Endometrial microvascular endothelial cells (primary cell): ENCODE measurements around the gene RUFY4. TPM values are rescaled to one million over a fixed set of nuclear protein-coding genes. Genes with fewer than 3 reads are reported as not detected.
"Not testable (repeated sequence)": the region's sequence is repeated elsewhere in the genome, so short reads cannot be mapped to it uniquely, and the experiment has no call there.

Experiments
- in situ Hi-C: cut with HindIII; loops from 2 replicates; pipeline ENCODE4 v1.10.0; 2017; ENCODE audit warnings: low sequenced_read_pairs, low pct_unique_long_range_greater_than_20kb; ENCODE audit errors: inconsistent ontology term
- total RNA-seq: library from RNA; depleted of rRNA; stranded (reverse); fragments of >200 nt; gene quantifications from one replicate; pipeline ENCODE4 v1.2.3, GENCODE V29; 2015; ENCODE audit errors: inconsistent ontology term

RUFY4 gene
- total RNA-seq, 1 donor from 2014 or later: not detected

DNA sequence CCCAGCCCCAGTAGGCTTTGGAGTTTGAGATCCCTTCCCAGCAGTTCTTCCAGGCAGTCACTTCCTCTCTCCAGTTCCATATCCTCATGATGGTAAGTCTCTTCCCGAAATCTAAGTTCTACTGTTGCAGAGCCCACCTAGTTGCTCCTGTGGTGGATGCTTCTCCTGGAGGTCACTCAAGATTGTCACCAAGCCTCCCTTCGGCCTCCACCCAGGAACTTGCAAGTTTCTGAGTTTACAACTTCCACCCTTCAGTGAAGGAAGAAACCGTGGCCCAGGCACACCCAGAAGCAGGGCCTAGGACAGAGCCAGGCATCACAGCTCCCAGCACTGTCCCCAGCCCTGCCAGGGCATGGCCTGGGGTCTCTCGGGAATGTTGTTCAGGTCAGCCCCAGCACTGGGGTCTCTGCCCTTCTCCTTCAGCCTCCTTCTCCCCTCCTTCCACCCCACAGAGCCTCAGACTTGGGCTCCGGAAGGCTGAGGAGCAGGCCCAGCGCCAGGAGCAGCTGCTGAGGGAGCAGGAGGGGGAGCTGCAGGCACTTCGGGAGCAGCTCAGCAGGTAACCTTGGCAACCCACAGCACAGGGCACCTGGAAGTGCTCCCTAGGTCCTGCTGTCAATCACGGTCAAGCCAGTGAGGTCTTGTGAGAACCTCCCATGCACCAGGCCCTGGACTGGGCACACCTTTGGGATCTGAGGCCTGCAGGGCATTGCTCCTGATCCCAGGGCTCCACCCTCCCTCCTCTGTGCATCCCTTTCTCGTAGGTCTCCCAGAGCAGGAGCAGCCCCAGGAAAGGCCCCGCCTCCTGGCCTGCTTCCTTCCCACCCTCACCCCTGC is 7.1 kb downstream of the RUFY4 start:
- in situ Hi-C loops: no loop called here

DNA sequence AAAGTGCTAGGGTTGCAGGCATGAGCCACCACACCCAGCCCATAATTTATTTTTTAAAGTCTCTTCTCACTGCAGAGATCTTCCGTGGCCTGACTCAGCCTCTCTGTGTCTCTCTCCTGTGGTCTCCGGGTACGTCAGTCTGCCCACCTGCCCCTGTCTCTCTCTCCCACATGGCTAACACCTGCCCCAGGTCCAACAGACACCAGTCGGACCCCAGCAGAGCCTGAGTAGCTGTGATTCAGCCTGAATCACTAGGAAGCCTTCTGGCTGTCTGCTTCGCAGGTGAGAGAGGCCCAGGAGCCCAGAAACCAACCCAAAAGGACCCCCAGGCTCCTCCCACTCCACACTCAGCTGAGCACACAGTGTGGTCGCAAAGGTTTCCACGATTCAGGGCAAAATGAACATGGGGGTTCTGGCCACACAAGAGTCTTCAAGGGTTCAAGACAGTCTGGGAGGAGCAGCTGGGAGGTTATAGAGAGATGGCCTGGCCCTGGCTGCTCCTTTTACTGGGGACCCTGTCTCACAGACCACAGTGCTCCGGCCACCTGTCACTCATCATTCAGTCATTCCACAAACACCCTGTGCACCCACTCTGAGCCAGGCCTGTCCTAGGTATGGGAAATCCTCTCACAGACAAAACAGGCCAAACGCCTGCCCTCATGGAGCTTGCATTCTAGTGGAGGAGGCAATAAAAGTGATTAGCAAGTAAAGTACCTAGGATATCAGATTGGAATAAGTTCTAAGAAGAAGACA is 8.6 kb downstream of the RUFY4 start:
- in situ Hi-C loops: no loop called here

DNA sequence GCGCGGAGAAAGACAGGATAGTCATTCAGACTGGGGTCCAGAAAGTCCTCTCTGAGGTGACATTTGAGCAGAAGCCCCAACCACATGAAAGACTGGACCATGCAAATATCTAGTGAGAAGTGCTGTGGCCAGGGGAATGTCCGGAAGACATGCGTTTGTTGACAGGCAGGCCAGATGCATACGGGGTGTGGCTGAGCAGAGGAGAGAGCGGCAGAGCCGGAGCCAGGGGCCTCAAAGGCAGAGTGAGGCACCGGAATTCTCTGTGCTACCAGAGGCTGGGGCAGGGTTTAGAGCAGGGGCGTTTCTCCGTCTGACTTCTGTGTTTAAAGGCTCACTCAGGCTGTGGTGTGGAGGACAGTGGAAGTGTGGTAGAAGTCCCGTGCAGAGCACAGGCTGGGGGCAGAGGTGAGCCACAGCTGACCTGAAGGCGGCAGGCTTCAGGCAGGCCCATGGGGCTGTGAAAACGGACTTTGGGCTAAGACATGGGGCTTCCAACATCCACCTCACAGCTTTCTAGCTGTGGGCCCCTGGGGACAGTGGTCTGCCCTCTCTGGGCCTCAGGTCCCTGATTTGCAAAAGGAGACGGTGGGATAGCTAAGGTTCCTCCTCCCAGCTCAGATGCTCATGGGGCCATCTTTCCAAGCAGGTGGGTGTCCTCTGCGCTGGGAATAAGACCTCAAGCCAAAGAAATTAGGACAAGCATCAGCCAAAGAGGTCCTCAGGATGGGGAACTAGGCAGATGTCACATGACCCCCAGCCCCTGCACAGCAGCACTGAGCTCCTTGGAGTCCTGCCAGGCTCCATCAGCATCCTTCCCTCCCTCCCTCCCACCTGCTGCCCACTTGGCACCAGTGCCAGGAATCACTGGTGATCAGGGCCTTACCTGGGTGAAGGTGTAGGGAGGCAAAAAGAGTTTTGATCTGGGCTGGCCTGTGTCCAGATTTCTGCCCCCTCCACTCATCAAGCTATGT is 11.2 kb downstream of the RUFY4 start:
- in situ Hi-C loops: no loop called here

DNA sequence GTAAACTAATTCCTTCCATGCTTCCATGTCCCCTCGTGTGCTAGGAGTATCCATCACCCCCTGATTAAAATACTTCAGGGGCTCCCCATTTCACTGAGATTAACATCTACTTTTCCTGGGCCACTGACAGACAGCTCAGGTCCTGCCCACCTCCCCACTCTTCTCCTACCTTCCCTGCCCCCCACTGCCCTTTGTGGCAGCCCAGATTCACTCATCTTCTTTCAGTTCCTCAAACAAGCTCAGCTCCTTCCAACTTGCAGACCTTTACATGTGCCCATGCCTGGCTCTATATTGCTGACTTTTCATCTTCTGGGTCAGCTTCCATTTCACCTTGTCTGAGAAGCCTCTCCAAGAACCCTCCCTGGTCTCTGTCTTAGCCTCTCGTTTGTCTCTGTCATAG is 12.0 kb downstream of the RUFY4 start:
- in situ Hi-C loops: no loop called here

DNA sequence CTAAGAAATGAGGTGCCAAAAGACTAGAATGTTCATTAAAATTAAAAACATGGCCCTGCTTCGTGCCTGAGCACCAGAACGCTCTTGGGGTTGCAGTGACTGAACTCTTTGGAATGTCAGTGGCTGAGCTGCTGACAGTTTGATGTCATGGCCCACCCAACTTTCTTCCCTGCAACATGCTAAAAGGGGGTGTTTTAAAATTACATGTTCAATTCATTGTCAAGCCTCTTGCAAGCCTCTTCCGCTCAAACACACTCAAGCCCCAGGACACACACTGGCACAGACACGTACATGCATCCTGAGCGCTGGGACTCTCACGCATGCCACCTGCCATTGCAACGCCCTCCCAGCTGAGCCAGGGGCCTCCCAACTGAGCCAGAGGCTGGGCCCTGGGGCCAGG is 12.6 kb downstream of the RUFY4 start:
- in situ Hi-C loops: no loop called here

DNA sequence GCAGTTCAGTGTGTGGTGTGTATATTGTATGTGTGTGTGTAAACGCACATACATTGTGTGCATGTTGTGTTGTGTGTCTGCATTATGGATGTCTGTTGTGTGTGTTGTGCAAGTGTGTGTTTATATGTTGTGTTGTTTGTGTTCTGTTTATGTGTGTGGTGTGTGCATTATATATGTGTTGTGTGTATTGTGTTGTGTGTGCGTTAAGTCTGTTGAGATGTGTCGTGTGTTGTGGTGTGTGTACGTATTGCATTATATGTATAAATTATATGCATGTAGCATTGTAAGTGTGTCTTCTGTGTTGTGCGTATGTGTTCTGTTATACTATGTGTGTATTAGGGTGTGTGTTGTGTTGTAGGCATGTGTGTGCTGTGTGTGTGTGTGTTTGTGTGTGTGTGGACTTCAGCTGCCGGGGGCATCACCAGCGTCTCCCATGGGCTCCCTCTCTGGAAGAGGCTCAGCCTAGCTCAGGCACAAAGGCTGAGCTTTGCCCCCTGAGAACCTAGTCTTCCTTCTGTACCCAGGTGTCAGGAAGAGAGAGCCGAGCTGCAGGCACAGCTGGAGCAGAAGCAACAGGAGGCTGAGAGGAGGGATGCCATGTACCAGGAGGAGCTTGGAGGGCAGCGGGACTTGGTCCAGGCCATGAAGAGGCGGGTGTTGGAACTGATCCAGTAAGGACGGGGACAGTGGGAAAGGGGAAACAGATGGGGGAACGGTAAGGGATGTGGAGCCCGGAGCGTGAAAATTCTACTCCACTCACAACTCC is 13.7 kb downstream of the RUFY4 start:
- in situ Hi-C loops: no loop called here

DNA sequence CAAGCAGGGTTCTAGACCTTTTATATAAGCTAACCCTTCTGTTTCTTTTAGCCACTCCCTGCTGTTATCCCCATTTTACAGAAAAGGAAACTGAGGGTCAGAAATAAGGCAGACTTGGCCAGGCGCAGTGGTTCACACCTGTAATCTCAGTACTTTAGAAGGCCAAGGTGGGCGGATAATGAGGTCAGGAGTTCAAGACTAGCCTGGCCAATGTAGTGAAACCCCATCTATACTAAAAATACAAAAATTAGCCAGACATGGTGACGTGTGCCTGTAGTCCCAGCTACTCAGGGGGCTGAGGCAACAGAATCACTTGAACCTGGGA is 14.3 kb downstream of the RUFY4 start:
- in situ Hi-C loops: no loop called here

DNA sequence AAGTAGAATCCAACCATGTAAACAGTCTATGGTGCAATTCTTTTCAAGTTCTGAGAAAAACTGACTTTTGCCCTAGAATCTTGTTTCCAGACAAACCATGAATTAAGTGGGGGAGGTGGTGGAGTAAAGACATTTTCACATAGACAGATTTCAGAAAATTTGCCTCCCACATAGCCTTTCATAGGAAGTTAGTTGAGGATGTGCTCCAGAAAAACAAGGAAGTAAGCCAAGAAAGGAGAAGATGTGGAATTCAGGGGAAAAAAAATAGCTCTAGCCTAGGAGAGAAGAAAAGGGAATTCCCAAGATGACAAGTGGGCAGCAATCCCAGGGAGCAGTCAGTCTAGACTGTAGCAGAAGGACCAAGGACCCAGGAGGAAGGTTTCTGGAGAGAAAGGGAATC is 17.4 kb downstream of the RUFY4 start:
- in situ Hi-C loops: no loop called here

DNA sequence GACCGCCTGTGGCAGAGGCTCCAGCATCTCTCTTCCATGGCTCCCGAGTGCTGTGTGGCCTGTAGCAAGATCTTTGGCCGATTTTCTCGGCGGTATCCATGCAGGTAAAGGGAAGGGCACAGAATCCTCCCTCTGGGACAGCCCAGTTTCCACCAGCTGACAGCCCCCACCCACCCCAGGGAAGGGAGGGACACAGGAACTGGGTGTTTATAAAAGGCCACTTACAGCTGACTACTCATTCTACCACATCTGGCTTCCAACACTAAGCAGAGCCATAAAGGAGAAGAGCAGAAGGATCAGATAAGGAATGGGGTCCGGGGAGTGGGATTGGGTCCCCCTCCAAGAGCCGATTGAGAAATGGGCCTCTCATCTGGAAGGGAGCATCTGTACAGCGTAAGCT is 20.2 kb downstream of the RUFY4 start:
- in situ Hi-C loops: no loop called here

DNA sequence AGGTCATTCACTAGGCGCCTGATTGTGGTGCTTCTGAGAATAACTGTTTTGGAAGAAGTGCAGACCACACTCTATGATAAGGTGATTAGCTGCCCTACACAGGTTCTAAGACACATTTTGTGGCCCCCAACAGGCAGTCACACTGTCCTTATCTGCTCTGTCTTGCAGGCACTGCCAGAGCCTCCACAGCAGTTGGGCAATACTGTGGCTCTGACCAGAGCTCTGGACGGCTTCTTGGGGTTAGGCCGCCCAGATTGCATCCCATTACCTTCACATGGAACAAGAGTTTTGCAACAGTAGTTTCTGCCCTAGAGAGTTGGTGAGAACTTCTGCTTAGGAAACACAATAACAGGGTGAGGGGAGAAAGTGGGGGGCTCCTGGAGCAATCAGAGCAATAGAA is 22.7 kb downstream of the RUFY4 start:
- in situ Hi-C loops: no loop called here

DNA sequence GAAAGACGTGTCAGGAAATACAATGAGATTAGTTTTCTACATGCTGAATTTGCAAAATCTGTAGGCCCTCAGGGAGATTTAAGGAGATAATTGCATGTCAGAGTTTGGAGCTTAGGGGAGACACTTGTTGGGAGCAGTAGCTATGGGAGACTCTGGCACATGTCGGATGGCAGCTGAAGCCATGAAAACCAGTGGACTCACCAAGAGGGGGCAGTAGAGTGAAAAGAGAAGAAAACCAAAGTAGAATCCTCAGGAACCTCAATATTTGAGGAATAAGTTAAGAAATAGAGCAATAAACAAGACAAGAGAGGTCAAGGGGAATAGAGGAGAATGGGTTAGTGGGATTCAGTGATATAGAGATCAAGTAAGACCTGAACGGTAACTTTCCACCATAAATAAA is 24.8 kb downstream of the RUFY4 start:
- in situ Hi-C loops: no loop called here

DNA sequence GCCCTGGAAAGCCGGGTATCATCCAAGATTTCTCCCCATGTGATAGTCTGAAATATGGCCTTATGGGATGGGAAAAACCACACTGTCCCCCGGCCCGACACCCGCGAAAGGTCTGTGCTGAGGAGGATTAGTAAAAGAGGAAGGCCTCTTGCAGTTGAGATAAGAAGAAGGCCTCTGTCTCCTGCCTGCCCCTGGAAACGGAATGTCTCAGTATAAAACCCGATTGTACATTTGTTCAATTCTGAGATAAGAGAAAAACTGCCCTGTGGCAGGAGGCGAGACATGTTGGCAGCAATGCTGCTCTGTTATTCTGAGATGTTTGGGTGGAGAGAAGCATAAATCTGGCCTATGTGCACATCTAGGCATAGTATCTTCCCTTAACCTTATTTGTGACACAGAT is 26.8 kb downstream of the RUFY4 start:
- in situ Hi-C loops: no loop called here

DNA sequence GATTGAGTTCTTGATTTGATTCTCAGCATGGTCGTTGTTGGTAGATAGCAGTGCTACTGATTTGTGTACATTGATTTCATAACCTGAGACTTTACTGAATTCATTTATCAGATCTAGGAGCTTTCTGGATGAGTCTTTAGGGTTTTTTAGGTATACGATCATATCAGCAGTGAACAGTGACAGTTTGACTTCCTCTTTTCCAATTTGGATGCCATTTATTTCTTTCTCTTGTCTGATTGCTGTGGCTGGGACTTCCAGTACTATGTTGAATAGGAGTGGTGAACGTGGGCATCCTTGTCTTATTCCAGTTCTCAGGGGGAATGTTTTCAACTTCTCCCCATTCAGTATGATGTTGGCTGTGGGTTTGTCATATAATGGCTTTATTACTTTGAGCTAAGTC is 28.9 kb downstream of the RUFY4 start:
- in situ Hi-C loops: no loop called here

DNA sequence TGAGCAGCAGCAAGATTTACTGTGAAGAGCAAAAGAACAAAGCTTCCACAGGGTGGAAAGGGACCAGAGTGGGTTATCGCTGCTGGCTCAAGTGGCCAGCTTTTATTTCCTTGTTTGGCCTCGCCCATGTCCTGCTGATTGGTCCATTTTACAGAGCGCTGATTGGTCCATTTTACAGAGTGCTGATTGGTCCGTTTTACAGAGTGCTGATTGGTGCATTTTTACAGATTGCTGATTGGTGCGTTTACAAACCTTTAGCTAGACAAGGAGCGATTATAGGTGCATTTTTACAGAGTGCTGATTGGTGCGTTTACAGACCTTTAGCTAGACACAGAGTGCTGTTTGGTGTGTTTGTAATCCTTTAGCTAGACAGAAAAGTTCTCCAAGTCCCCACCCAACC is 39.8 kb downstream of the RUFY4 start:
- in situ Hi-C loops: not testable (repeated sequence)

DNA sequence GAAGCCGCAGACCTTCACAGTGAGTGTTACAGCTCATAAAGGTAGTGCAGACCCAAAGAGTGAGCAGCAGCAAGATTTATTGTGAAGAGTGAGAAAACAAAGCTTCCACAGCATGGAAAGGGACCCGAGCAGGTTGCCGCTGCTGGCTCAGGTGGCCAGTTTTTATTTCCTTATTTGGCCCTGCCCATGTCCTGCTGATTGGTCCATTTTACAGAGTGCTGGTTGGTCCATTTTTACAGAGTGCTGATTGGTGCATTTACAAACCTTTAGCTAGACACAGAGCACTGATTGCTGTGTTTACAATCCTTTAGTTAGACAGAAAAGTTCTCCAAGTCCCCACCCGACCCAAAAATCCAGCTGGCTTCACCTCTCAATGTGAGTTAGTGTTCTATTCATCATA is 52.7 kb downstream of the RUFY4 start:
- in situ Hi-C loops: not testable (repeated sequence)

DNA sequence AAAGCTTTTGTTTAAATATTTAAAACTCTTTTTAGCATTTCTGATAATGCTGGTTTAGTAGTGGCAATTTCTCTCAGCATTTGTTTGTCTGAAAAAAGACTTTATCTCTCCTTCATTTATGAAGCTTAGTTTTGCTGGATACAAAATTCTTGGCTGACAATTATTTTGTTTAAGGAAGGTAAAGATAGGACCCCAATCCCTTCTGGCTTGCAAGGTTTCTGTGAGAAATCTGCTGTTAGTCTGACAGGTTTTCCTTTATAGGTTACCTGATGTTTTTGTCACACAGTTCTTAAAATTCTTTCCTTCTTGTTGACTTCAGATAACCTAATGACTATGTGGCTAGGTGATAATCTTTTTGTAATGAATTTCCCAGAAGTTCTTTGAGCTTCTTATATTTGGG is 53.2 kb downstream of the RUFY4 start:
- in situ Hi-C loops: not testable (repeated sequence)

DNA sequence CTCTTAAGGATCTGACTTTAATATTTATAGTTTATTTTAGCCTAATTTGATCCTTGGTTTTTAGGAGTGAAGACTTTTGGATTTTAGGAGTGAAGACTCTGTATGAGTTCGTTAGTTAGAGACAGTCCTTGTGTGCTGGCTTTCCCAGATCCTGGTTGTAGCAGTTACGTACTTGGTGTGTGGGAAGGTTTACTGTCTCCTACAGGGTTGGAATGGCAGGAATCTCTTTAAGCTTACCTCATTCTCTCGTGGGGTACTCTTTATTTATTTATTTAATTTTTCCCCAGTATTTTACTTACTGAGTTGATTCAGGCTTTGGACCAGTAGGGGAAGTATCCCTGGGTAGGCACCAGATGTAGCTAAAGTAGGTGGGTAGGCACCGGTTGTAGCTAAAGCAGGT is 54.9 kb downstream of the RUFY4 start:
- in situ Hi-C loops: no loop called here

DNA sequence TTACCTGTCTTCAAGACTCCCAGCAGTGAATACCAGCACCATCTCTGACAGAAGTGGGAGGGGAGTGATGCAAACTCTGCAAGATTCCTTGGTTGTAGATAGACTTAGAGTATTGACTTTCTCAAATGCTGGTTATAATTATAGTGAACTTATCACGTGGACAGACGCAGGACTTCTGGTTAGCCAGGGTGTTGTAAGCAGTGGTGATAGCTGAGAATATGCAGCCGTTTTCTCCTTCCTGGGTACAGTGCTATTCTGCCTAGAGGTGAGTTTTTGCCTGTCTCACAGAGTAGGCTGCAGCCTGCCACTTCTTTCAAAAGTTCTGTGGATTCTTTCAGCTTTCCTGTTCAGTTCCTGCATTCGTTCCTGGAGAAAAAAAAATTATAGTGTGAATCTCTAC is 56.0 kb downstream of the RUFY4 start:
- in situ Hi-C loops: no loop called here

DNA sequence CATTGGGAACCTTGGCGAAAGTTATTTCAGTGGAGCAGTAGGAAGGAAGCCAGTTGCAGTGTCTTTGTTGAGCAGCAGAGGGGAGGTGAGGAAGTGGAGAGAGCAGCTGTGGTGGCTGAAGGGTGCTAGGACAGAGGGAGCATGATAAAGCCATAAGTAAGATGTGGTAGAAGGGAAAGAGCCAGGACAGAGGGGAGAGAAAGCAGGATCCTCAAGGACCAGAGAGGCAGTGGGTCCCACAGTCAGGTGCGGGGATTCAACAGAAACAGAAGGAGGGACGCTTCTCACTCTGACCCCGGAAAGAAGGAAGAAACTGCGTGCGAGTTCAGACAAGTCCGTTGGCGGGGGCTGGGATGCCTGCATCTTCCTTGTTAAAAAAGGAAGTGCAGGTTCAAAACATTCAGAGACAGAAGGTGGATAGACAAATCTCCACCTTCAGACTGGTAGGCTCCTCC is 56.6 kb downstream of the RUFY4 start, which contains the start of gene CXCR2:
TSS of gene CXCR2 (plus strand) at position 403 of the 455 bp plus-strand sequence. CDS start 8,774 bp downstream, outside the sequence.
- in situ Hi-C loops: no loop called here
